Stimulated activated CD8-positive, alpha-beta memory T cell treated with anti-CD3 and anti-CD28 coated beads, Interleukin-15, amount 100 ng/mL, for 4 hours (primary cell): ENCODE results near the gene MRPS30.
A peak's percentile ranks its signal among the peaks of the same experiment; 100 is the strongest.
"Not testable (repeated sequence)": the region's sequence is repeated elsewhere in the genome, so short reads cannot be mapped to it uniquely, and the experiment has no call there.

Source experiments
- DNase-seq, 2 donors: peaks; one replicate each; pipeline ENCODE4 v3.0.0-alpha.2; 2020; ENCODE audit warnings: low read depth in 2 of 2

The MRPS30 gene

DNA sequence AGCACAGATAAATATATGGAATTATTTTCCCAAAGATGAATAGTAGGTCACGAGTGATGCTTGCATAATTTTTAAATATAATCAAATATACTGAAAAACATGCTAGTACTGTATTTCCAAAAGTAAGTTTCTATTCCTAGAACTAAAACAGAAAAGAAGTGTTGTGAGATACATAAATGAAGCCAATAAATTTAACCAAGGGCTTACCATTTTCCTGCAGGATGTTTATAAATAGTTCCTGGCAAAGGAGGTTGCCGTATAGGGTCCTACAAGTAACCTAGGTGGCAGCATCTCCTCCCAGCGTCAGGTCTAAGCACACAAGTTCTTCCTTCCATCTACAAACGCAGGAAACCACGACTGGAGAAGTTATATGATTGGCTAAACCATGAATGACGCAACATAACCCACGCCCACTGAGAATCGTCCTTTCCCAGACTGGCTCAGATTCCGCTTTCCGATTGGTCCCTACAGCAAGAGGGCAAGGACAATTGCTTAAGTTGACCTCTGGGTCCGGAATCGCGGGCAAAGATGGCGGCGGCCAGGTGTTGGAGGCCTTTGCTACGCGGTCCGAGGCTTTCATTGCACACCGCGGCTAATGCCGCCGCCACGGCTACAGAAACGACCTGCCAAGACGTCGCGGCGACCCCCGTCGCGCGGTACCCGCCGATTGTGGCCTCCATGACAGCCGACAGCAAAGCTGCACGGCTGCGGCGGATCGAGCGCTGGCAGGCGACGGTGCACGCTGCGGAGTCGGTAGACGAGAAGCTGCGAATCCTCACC is at the start of gene MRPS30:
MRPS30 (plus strand) TSS at position 513 of the 780 bp plus-strand sequence; CDS start at position 529, 16 bp downstream.
- DNase-seq = peak; percentile 72 to 88

DNA sequence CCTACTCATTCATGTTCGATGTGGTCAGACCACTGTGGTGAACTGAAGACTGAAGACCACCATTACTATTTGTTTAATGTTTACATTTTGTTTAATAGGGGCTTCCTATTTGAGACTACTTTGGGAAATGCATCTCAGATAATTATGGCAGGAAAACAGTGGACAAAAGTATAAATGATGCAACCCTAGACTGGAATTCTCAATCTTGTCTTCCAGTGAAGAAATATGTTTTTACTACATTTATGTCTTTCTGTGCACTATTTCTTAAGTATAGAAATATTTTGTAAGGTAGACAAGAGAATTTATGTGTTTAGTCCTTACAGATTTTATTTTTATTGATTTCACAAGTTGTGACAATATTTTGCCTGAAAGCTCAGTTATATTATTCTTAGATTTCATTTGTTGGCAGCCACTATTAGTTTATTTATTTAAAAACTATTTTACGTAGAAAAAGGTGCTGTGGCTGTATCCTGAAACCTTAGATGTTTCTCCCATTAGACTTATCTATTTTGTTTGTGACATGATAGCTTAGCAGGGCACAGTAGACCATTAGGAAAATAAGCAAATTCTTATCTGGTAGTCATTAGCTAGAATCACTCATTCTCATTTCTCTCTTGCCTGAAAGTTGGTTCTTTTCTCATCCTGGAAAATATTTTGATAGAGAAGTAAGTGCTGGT is 39.4 kb upstream of the MRPS30 start:
- DNase-seq = no peak

GRCh38 chr5:44769877-44770209 is 38.9 kb upstream of the MRPS30 start:
- DNase-seq = no peak

GRCh38 chr5:44770780-44771717 is 37.7 kb upstream of the MRPS30 start:
- no peak for DNase-seq

GRCh38 chr5:44772397-44772796 is 36.4 kb upstream of the MRPS30 start:
- DNase-seq = not testable (repeated sequence)

- DNase-seq = no peak
These were observed 34.4 kb upstream of the MRPS30 start for GRCh38 chr5:44774279-44774880.

GRCh38 chr5:44779167-44779566 is 29.6 kb upstream of the MRPS30 start:
- DNase-seq = no peak

DNA sequence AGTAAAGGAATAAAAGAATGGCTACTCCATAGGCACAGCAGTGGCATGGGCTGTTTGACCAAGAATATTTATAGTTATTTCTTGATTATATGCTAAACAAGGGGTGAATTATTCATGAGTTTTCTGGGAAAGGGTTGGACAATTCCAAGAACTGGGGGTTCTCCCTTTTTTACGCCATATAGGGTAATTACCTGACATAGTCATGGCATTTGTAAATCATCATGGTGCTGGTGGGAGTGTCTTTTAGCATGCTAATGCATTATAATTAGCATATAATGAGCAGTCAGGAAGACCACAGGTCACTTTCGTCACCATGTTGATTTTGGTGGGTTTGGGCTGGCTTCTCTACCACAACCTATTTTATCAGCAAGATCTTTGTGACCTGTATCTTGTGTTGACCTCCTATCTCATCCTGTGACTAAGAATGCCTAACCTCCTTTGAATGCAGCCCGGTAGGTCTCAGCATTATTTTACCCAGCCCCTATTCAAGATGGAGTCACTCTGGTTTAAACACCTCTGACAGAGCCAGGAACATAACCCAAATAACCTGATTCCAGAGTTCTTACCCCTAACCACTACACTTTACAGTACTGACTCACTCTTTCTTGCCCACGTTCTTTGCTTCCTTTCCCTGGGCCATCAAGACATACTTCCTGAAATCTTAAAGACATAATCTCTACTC is 25.0 kb upstream of the MRPS30 start:
- no peak for DNase-seq

GRCh38 chr5:44787731-44788130 is 21.0 kb upstream of the MRPS30 start:
- no peak for DNase-seq

GRCh38 chr5:44789372-44789995 is 19.3 kb upstream of the MRPS30 start:
- DNase-seq = not testable (repeated sequence)

DNA sequence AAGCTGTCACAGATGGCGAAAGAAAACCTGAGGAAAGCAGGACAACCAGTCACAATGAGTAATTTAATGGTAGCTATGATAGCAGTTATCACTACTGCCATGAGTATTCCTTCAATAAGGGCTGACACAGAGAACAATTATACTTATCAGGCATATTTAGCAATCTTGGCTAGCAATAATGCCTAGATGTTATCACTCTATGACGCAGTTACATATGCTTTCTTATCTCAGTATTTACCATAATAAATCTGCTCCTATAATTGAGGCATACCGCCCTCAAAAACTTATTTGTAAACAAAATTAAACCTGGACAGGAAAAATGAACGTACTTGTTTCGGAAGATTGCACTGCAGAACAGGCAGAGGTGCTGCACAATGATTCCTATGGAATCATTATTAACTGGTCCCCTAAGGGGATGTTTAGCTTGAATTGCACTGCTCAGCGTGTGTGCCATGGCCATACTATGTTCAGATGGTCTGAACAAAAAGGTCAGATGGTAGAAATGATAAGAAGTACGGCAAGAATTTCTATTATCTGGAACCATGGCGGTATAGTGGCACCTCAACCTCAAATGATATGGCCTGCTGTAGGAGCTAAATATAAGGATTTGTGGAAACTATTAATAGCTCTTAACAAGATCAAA is 16.6 kb upstream of the MRPS30 start:
- DNase-seq = not testable (repeated sequence)

- DNase-seq = no peak
These were observed 14.4 kb upstream of the MRPS30 start for GRCh38 chr5:44794371-44794770.

DNA sequence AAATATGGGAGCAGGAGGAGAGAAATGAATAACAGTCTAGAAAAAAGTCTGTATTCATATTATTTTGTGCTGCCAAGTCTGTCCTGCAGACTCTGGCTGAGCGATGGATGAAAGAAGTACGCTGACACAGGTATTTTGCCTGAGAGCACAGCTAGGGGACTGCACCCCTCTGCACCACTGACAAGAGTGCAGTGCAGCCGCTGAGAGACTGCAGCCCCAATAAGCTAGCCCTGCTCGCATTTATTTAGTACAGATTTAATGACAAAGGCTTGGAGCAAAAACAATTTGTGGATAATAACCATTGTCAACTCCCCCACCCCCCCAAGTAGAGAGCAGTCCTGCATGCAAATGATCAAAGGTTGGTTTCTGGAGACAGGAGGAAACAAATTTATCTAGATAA is 13.3 kb upstream of the MRPS30 start:
- DNase-seq = no peak

DNA sequence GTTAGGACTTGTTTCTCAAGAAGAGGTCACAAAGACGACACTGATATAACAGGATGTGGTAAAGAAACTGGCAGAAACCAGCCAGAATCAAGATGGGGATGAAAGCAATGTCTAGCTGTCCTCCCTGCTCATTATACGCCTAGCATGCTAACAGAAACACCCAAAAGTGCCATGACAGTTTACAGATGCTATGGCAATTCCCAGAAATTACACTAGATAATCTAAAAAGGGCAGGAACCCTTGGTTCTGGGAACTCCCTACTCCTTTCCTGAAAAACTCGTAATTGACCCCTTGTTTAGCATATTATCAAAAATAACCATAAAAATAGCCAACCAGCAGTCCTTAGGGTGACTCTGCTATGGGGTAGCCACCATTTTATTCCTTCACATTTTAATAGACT is 10.9 kb upstream of the MRPS30 start:
- DNase-seq = no peak

- no peak for DNase-seq
These were observed 6.8 kb upstream of the MRPS30 start for GRCh38 chr5:44801992-44802391.

- DNase-seq = no peak
These were observed 2.1 kb upstream of the MRPS30 start for GRCh38 chr5:44806608-44807007.

GRCh38 chr5:44807269-44807668 is 1.5 kb upstream of the MRPS30 start:
- no peak for DNase-seq

DNA sequence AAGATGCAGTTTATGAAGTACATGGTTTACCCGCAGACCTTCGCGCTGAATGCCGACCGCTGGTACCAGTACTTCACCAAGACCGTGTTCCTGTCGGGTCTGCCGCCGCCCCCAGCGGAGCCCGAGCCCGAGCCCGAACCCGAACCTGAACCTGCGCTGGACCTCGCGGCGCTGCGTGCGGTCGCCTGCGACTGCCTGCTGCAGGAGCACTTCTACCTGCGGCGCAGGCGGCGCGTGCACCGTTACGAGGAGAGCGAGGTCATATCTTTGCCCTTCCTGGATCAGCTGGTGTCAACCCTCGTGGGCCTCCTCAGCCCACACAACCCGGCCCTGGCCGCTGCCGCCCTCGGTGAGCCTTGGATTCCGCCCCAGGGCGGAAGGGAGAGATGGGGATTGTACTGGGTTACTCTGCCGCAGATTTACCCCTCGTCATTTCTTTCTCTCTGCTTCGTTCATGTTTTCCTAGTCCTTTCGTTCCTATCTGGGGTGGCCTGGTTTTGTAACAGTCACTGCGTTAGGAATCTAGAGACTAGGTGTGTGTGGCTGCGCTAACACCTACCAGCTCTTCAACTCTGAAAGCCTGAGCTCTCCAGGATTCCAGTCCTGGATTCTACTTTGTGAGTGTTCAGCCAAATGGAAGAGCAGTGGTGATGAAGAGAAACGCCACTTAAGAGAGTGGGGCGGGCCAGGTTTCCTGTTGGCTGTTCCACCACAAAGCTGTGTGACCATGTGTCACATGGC is 638 bp downstream of the MRPS30 start:
- DNase-seq = peak; percentile 12 to 14

DNA sequence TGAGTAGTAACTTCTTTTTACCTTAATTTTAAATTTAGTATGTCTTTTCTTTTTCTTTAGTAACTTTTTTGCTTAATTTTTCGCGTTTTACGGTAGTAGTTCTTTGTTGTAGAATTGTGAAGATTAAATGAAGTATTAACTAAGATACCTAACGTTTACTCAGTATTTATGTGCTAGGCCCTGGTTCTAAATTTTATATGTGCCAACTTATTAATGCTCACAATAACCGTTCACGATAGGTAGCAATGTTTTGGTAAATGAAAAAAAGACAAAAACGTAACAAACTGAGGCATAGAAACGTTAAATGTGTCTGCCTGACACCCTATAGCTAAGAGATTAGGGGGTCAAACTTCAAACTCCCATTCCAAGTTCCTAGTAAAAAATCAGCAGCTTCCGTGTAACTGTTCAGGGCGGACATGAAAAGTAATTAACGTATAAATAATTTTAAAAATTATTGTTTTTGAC is 1.2 kb downstream of the MRPS30 start:
- DNase-seq = no peak
